HEK293 (cell line): ENCODE data around the gene CLDN18.

Source experiments
- GLI4 ChIP-seq: fragments of 450-650 bp; formaldehyde crosslinking; IDR thresholded peaks from 2 replicates; pipeline ENCODE4 v1.5.1; 2016; ENCODE audit warnings: missing biosample characterization, missing genetic modification characterization
- OSR2 ChIP-seq: fragments of 450-650 bp; formaldehyde crosslinking; IDR thresholded peaks from 2 replicates; pipeline ENCODE4 v1.5.1; 2016; ENCODE audit warnings: missing biosample characterization, missing genetic modification characterization
- PRDM1 ChIP-seq: fragments of 450-650 bp; formaldehyde crosslinking; IDR thresholded peaks from 2 replicates; pipeline ENCODE4; 2016; ENCODE audit warnings: missing biosample characterization, missing genetic modification characterization
- TSHZ1 ChIP-seq: fragments of 450-650 bp; formaldehyde crosslinking; IDR thresholded peaks from 2 replicates; pipeline ENCODE4 v1.5.1; 2016; ENCODE audit warnings: missing biosample characterization, missing genetic modification characterization, borderline replicate concordance
- WT1 ChIP-seq: fragments of 450-650 bp; formaldehyde crosslinking; IDR thresholded peaks from 2 replicates; pipeline ENCODE4 v1.5.1; 2016; ENCODE audit warnings: missing biosample characterization, missing genetic modification characterization
- ZBTB20 ChIP-seq: fragments of 450-650 bp; formaldehyde crosslinking; IDR thresholded peaks from 2 replicates; pipeline ENCODE4 v1.5.1; 2016; ENCODE audit warnings: missing biosample characterization, missing genetic modification characterization
- ZBTB21 ChIP-seq: fragments of 450-650 bp; formaldehyde crosslinking; IDR thresholded peaks from 2 replicates; pipeline ENCODE4 v1.5.1; 2017; ENCODE audit warnings: missing biosample characterization, missing genetic modification characterization
- ZBTB48 ChIP-seq: fragments of 450-650 bp; formaldehyde crosslinking; IDR thresholded peaks from 2 replicates; pipeline ENCODE4 v1.5.1; 2016; ENCODE audit warnings: missing biosample characterization, missing genetic modification characterization
- ZFP37 ChIP-seq: fragments of 450-650 bp; formaldehyde crosslinking; IDR thresholded peaks from 2 replicates; pipeline ENCODE4 v1.5.1; 2016; ENCODE audit warnings: missing biosample characterization, missing genetic modification characterization
- ZIC2 ChIP-seq: fragments of 450-650 bp; formaldehyde crosslinking; IDR thresholded peaks from 2 replicates; pipeline ENCODE4 v1.5.1; 2016; ENCODE audit warnings: missing biosample characterization, missing genetic modification characterization
- ZNF132 ChIP-seq: fragments of 450-650 bp; formaldehyde crosslinking; IDR thresholded peaks from 2 replicates; pipeline ENCODE4 v1.5.1; 2017; ENCODE audit warnings: missing biosample characterization, missing genetic modification characterization, borderline replicate concordance
- ZNF146 ChIP-seq: fragments of 450-650 bp; formaldehyde crosslinking; IDR thresholded peaks from 2 replicates; pipeline ENCODE4 v1.5.1; 2016; ENCODE audit warnings: missing biosample characterization, missing genetic modification characterization
- ZNF266 ChIP-seq: fragments of 450-650 bp; formaldehyde crosslinking; IDR thresholded peaks from 2 replicates; pipeline ENCODE4 v1.5.1; 2016; ENCODE audit warnings: missing biosample characterization, missing genetic modification characterization, low read depth
- ZNF350 ChIP-seq: fragments of 450-650 bp; formaldehyde crosslinking; IDR thresholded peaks from 2 replicates; pipeline ENCODE4 v1.5.0; 2017; ENCODE audit warnings: missing biosample characterization, mild to moderate bottlenecking, missing genetic modification characterization
- ZNF404 ChIP-seq: fragments of 450-650 bp; formaldehyde crosslinking; IDR thresholded peaks from 2 replicates; pipeline ENCODE4 v1.5.1; 2017; ENCODE audit warnings: missing biosample characterization, missing genetic modification characterization
- ZNF416 ChIP-seq: fragments of 450-650 bp; formaldehyde crosslinking; IDR thresholded peaks from 2 replicates; pipeline ENCODE4 v1.5.1; 2016; ENCODE audit warnings: missing biosample characterization, missing genetic modification characterization
- ZNF423 ChIP-seq: fragments of 450-650 bp; formaldehyde crosslinking; IDR thresholded peaks from 2 replicates; pipeline ENCODE4 v1.5.1; 2016; ENCODE audit warnings: missing biosample characterization, missing genetic modification characterization
- ZNF548 ChIP-seq: fragments of 450-650 bp; formaldehyde crosslinking; IDR thresholded peaks from 2 replicates; pipeline ENCODE4 v1.5.1; 2016; ENCODE audit warnings: missing biosample characterization, missing genetic modification characterization
- ZNF629 ChIP-seq: fragments of 450-650 bp; formaldehyde crosslinking; IDR thresholded peaks from 2 replicates; pipeline ENCODE4 v1.5.1; 2017; ENCODE audit warnings: missing biosample characterization, missing genetic modification characterization
- ZNF707 ChIP-seq: fragments of 450-650 bp; formaldehyde crosslinking; IDR thresholded peaks from 2 replicates; pipeline ENCODE4 v1.5.1; 2016; ENCODE audit warnings: missing biosample characterization, missing genetic modification characterization
- ZSCAN16 ChIP-seq: fragments of 450-650 bp; formaldehyde crosslinking; IDR thresholded peaks from 2 replicates; pipeline ENCODE4 v1.5.1; 2016; ENCODE audit warnings: missing biosample characterization, missing genetic modification characterization
- TF ChIP-seq, protein P1 (sequence below): fragments of 450-650 bp; formaldehyde crosslinking; IDR thresholded peaks from 2 replicates; pipeline ENCODE4 v1.5.1; 2016; ENCODE audit warnings: missing biosample characterization, missing genetic modification characterization, low read depth
- TF ChIP-seq, protein P2 (sequence below): fragments of 450-650 bp; formaldehyde crosslinking; IDR thresholded peaks from 2 replicates; pipeline ENCODE4 v1.5.1; 2016; ENCODE audit warnings: missing biosample characterization, missing genetic modification characterization, borderline replicate concordance
- TF ChIP-seq, protein P3 (sequence below): fragments of 450-650 bp; formaldehyde crosslinking; IDR thresholded peaks from 2 replicates; pipeline ENCODE4 v1.5.1; 2016; ENCODE audit warnings: missing biosample characterization, missing genetic modification characterization

CLDN18 gene

GRCh38 chr3:138082085-138082991, 72.4 kb downstream of the CLDN18 start (continued):
- TF ChIP-seq, protein P1, sequence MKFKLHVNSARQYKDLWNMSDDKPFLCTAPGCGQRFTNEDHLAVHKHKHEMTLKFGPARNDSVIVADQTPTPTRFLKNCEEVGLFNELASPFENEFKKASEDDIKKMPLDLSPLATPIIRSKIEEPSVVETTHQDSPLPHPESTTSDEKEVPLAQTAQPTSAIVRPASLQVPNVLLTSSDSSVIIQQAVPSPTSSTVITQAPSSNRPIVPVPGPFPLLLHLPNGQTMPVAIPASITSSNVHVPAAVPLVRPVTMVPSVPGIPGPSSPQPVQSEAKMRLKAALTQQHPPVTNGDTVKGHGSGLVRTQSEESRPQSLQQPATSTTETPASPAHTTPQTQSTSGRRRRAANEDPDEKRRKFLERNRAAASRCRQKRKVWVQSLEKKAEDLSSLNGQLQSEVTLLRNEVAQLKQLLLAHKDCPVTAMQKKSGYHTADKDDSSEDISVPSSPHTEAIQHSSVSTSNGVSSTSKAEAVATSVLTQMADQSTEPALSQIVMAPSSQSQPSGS (tag by site-specific recombination): peak; percentile 38
- TF ChIP-seq ZFP37 (tag by site-specific recombination) (no peak), ZNF266 (tag by site-specific recombination) (no peak), ZNF423 (no peak), ZBTB48 (peak; percentile 39; the same call in 1 of the 2 replicates), ZIC2 (tag by site-specific recombination) (peak; percentile 98), OSR2 (tag by site-specific recombination) (peak; percentile 99), PRDM1 (tag by site-specific recombination) (peak; percentile 95), ZNF416 (tag by site-specific recombination) (no peak), ZSCAN16 (tag by site-specific recombination) (no peak), GLI4 (tag by site-specific recombination) (no peak), ZNF146 (no peak), TSHZ1 (peak; percentile 82), ZBTB21 (tag by site-specific recombination) (peak; percentile 71), ZNF350 (tag by site-specific recombination) (peak; percentile 88), WT1 (tag by site-specific recombination) (peak; percentile 94), ZNF404 (tag by site-specific recombination) (no peak), ZNF132 (tag by site-specific recombination) (no peak), ZNF629 (tag by site-specific recombination) (peak; percentile 92), ZNF707 (no peak), ZBTB20 (tag by site-specific recombination) (no peak), ZNF548 (no peak)
- TF ChIP-seq, protein P2, sequence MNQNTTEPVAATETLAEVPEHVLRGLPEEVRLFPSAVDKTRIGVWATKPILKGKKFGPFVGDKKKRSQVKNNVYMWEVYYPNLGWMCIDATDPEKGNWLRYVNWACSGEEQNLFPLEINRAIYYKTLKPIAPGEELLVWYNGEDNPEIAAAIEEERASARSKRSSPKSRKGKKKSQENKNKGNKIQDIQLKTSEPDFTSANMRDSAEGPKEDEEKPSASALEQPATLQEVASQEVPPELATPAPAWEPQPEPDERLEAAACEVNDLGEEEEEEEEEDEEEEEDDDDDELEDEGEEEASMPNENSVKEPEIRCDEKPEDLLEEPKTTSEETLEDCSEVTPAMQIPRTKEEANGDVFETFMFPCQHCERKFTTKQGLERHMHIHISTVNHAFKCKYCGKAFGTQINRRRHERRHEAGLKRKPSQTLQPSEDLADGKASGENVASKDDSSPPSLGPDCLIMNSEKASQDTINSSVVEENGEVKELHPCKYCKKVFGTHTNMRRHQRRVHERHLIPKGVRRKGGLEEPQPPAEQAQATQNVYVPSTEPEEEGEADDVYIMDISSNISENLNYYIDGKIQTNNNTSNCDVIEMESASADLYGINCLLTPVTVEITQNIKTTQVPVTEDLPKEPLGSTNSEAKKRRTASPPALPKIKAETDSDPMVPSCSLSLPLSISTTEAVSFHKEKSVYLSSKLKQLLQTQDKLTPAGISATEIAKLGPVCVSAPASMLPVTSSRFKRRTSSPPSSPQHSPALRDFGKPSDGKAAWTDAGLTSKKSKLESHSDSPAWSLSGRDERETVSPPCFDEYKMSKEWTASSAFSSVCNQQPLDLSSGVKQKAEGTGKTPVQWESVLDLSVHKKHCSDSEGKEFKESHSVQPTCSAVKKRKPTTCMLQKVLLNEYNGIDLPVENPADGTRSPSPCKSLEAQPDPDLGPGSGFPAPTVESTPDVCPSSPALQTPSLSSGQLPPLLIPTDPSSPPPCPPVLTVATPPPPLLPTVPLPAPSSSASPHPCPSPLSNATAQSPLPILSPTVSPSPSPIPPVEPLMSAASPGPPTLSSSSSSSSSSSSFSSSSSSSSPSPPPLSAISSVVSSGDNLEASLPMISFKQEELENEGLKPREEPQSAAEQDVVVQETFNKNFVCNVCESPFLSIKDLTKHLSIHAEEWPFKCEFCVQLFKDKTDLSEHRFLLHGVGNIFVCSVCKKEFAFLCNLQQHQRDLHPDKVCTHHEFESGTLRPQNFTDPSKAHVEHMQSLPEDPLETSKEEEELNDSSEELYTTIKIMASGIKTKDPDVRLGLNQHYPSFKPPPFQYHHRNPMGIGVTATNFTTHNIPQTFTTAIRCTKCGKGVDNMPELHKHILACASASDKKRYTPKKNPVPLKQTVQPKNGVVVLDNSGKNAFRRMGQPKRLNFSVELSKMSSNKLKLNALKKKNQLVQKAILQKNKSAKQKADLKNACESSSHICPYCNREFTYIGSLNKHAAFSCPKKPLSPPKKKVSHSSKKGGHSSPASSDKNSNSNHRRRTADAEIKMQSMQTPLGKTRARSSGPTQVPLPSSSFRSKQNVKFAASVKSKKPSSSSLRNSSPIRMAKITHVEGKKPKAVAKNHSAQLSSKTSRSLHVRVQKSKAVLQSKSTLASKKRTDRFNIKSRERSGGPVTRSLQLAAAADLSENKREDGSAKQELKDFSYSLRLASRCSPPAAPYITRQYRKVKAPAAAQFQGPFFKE (tag by site-specific recombination): no peak
- TF ChIP-seq, protein P3, sequence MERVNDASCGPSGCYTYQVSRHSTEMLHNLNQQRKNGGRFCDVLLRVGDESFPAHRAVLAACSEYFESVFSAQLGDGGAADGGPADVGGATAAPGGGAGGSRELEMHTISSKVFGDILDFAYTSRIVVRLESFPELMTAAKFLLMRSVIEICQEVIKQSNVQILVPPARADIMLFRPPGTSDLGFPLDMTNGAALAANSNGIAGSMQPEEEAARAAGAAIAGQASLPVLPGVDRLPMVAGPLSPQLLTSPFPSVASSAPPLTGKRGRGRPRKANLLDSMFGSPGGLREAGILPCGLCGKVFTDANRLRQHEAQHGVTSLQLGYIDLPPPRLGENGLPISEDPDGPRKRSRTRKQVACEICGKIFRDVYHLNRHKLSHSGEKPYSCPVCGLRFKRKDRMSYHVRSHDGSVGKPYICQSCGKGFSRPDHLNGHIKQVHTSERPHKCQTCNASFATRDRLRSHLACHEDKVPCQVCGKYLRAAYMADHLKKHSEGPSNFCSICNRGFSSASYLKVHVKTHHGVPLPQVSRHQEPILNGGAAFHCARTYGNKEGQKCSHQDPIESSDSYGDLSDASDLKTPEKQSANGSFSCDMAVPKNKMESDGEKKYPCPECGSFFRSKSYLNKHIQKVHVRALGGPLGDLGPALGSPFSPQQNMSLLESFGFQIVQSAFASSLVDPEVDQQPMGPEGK (tag by site-specific recombination): peak; percentile 52; the same call in 1 of the 2 replicates
